ENCODE measurements around the gene CRKL. TPM values are rescaled to one million over a fixed set of nuclear protein-coding genes. Genes with fewer than 3 reads are reported as not detected.

CRKL gene
- total and polyA plus RNA-seq, 2 donors = 34.8 to 41.8 TPM

- H3K4me3 ChIP-seq (ENCODE audit: low read depth, low read length) = no peak overlapping the region
- 86% methylated on average over 7 of the region's 7 CpGs for WGBS
- peaks cover 2% of the 10 kb centered on the region for H3K36me3 ChIP-seq (ENCODE audit: insufficient read depth)
- H3K4me1 ChIP-seq (ENCODE audit: insufficient read depth) = no peaks in the 10 kb centered on the region
- DNase-seq (ENCODE audit: extremely low spot score) = no peak
- H3K27ac ChIP-seq (ENCODE audit: low read depth) = no peak overlapping the region
Observed at GRCh38 chr22:20946080-20946986, 29.1 kb downstream of the CRKL start.

- Histone ChIP-seq H3K4me1 (ENCODE audit: insufficient read depth) (no peaks in the 10 kb centered on the region), H3K4me3 (ENCODE audit: low read depth, low read length) (no peak overlapping the region), H3K27ac (ENCODE audit: low read depth) (no peak overlapping the region), H3K36me3 (ENCODE audit: insufficient read depth) (peaks cover 2% of the 10 kb centered on the region)
- 98% methylated on average over 1 of the region's 1 CpG for WGBS
- no peak for DNase-seq (ENCODE audit: extremely low spot score)
Observed at GRCh38 chr22:20946991-20947390, 29.8 kb downstream of the CRKL start.

DNA sequence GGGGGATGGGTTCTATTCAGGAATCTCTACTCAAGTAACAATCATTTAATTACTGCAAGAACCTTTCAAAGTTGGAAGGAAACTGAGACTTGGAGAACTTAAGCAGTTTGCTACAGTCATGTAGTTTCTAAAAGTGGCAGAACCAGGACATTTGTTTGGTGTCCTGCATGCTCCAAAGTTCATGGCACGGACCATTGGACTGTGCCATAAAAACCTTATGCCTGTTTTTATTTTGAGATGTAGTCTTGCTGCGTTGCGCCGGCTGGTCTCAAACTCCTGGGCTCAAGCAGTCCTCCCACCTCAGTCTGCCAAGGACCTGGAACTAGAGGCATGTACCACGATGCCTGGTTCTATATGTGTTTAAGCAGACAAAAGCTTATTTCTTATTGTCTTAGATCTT lies 31.2 kb downstream of the CRKL start:
- Histone ChIP-seq H3K27ac (ENCODE audit: low read depth) (no peak overlapping the region), H3K4me1 (ENCODE audit: insufficient read depth) (no peaks in the 10 kb centered on the region), H3K36me3 (ENCODE audit: insufficient read depth) (peaks cover 2% of the 10 kb centered on the region), H3K4me3 (ENCODE audit: low read depth, low read length) (no peak overlapping the region)
- DNase-seq (ENCODE audit: extremely low spot score) = no peak
- WGBS = 82% methylated on average over 5 of the region's 5 CpGs

DNA sequence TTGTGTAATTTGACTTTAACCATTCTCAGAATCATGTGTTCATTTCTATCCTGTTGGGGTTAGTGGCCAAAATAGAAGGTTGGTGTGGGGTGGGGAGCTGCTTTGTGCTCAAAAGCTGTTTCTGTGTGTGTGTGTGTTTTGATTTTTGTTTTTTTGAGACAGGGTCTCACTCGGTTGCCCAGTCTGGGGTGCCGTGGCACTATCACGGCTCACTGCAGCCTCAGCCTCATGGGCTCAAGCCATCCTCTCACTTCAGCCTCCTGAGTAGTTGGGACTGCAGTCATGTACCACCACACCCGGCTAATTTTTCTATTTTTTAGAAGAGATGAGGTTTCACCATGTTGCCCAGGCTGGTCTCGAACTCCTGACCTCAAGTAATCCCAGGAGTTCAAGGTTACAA lies 31.8 kb downstream of the CRKL start:
- WGBS = 92% methylated on average over 5 of the region's 5 CpGs
- no peak overlapping the region for H3K27ac ChIP-seq (ENCODE audit: low read depth)
- peaks cover 2% of the 10 kb centered on the region for H3K36me3 ChIP-seq (ENCODE audit: insufficient read depth)
- no peak for DNase-seq (ENCODE audit: extremely low spot score)
- H3K4me3 ChIP-seq (ENCODE audit: low read depth, low read length) = no peak overlapping the region
- no peaks in the 10 kb centered on the region for H3K4me1 ChIP-seq (ENCODE audit: insufficient read depth)

DNA sequence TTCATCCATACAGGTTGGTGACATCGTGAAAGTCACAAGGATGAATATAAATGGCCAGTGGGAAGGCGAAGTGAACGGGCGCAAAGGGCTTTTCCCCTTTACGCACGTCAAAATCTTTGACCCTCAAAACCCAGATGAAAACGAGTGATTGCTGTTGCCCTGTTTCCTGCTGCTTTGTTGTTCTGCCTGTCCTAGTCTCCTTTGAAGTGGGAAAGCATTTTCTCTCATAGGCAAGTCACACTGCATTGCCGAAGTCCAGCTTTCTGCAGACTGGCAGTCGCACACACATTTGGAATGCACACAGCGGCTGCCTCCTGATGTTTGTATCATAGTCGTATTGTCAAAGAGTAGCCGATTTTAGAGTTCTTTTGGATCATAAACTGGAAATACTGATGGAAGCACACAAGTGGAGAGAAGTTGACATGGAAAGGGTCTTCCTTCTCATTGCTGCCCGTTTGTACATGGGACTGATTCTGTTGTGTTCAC lies 32.5 kb downstream of the CRKL start:
- 77% methylated on average over 13 of the region's 13 CpGs for WGBS
- no peak for DNase-seq (ENCODE audit: extremely low spot score)

GRCh38 chr22:20951151-20951931 lies 34.1 kb downstream of the CRKL start:
- Histone ChIP-seq H3K36me3 (ENCODE audit: insufficient read depth) (peaks cover 2% of the 10 kb centered on the region), H3K27ac (ENCODE audit: low read depth) (peak overlapping the region; percentile 29), H3K4me1 (ENCODE audit: insufficient read depth) (no peaks in the 10 kb centered on the region), H3K4me3 (ENCODE audit: low read depth, low read length) (no peak overlapping the region)
- peak; percentile 36 for DNase-seq (ENCODE audit: extremely low spot score)
- 82% methylated on average over 10 of the region's 10 CpGs for WGBS

More for the DNA sequence above, 32.5 kb downstream of the CRKL start:
- H3K4me3 ChIP-seq (ENCODE audit: low read depth, low read length) = no peak overlapping the region
- H3K27ac ChIP-seq (ENCODE audit: low read depth) = no peak overlapping the region
- peaks cover 2% of the 10 kb centered on the region for H3K36me3 ChIP-seq (ENCODE audit: insufficient read depth)
- no peaks in the 10 kb centered on the region for H3K4me1 ChIP-seq (ENCODE audit: insufficient read depth)

- Histone ChIP-seq H3K4me3 (ENCODE audit: low read depth, low read length) (no peak overlapping the region), H3K4me1 (ENCODE audit: insufficient read depth) (no peaks in the 10 kb centered on the region), H3K36me3 (ENCODE audit: insufficient read depth) (peaks cover 2% of the 10 kb centered on the region), H3K27ac (ENCODE audit: low read depth) (no peak overlapping the region)
- WGBS = 87% methylated on average over 8 of the region's 8 CpGs
- DNase-seq (ENCODE audit: extremely low spot score) = no peak
Observed at GRCh38 chr22:20951932-20952380, 34.7 kb downstream of the CRKL start.

DNA sequence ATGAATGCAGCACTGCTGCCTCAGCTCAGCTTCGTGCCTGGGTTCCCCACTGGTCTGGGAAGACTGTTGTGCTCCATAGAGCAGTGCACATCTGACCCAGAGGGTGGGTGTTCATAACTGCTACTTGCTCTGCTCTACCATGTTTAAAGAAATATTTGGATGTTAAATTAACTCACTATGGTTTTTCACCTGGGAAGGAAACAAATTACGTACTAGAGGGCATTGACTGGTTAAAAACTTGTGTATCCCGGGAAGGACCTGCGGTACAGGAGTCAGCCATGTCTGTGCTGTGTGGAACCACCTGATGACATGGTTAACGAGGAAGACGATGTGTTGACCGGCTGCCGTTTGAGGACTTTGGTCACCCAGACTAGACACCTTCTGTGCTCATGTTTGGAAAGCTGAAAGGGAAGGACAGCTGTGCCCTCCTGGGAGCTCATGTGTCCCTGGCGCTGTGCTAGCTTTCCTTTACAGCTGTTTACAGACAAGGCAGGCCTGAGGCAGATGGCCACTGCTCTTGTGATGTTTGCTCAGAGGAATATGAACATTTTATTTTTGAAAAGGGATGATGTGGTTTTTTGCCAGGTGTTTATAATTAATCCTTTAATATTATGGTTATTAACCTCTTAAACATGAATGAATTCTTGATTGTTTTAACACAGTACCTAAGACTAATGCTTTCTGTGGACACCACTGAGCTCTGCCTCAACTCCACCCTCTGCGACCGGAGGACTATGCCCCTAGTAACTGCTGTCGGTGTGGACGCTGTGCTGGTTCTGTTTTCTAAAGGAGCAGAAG lies 35.5 kb downstream of the CRKL start:
- Histone ChIP-seq H3K4me3 (ENCODE audit: low read depth, low read length) (no peak overlapping the region), H3K36me3 (ENCODE audit: insufficient read depth) (peaks cover 2% of the 10 kb centered on the region), H3K4me1 (ENCODE audit: insufficient read depth) (no peaks in the 10 kb centered on the region), H3K27ac (ENCODE audit: low read depth) (no peak overlapping the region)
- no peak for DNase-seq (ENCODE audit: extremely low spot score)
- 82% methylated on average over 13 of the region's 13 CpGs for WGBS

GRCh38 chr22:20953342-20953608 lies 36.1 kb downstream of the CRKL start:
- Histone ChIP-seq H3K36me3 (ENCODE audit: insufficient read depth) (peaks cover 2% of the 10 kb centered on the region), H3K4me3 (ENCODE audit: low read depth, low read length) (no peak overlapping the region), H3K4me1 (ENCODE audit: insufficient read depth) (no peaks in the 10 kb centered on the region), H3K27ac (ENCODE audit: low read depth) (no peak overlapping the region)
- 73% methylated on average over 3 of the region's 3 CpGs for WGBS
- DNase-seq (ENCODE audit: extremely low spot score) = no peak

DNA sequence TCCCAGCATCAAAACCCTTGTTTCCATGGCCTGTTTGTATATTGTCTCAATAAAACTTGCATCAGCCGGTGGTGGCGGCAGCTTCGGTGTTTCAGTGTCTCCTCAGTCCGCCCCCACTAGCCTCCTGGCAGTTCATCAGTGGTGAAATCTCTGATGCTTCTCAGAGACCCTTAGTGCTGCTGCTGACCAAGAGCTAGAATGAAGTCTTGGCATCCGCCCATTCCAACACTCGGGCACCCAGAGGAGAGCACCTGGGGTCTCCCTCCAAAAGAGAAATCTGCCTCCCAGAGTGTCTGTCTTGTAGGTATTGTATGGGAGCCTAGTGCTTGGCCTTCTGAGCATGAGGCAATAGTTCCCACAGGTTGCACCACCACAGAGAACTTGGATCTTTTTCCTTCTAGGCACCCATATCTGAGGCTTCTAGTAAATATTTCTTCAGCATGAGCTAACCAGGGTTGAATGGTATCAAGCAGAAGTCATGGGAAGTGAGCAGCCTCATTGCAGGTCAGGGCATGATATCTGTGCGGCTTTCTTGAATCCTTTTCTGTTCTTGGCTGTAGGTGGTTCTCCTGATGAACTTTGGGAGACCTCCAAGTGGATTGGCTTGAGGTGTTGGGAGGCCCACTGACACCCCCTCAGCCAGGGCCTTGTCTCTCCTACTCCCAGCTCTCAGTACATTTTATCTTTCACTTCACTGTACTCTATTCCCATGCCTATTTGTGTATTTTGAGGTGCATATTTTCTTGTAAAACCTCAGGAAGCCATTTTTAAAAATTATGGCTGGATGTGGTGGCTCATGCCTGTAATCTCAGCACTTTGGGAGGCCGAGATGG lies 36.7 kb downstream of the CRKL start:
- no peak overlapping the region for H3K4me3 ChIP-seq (ENCODE audit: low read depth, low read length)
- H3K36me3 ChIP-seq (ENCODE audit: insufficient read depth) = peaks cover 2% of the 10 kb centered on the region
- no peaks in the 10 kb centered on the region for H3K4me1 ChIP-seq (ENCODE audit: insufficient read depth)
- 86% methylated on average over 8 of the region's 8 CpGs for WGBS
- H3K27ac ChIP-seq (ENCODE audit: low read depth) = peak overlapping the region; percentile 25
- DNase-seq (ENCODE audit: extremely low spot score) = no peak

- no peak overlapping the region for H3K27ac ChIP-seq (ENCODE audit: low read depth)
- no peak for DNase-seq (ENCODE audit: extremely low spot score)
- no peak overlapping the region for H3K4me3 ChIP-seq (ENCODE audit: low read depth, low read length)
- no peaks in the 10 kb centered on the region for H3K36me3 ChIP-seq (ENCODE audit: insufficient read depth)
- H3K4me1 ChIP-seq (ENCODE audit: insufficient read depth) = no peaks in the 10 kb centered on the region
- 85% methylated on average over 7 of the region's 7 CpGs for WGBS
Observed at GRCh38 chr22:20955548-20955947, 38.3 kb downstream of the CRKL start.

GRCh38 chr22:20956258-20957101 lies 39.3 kb downstream of the CRKL start:
- Histone ChIP-seq H3K27ac (ENCODE audit: low read depth) (no peak overlapping the region), H3K4me1 (ENCODE audit: insufficient read depth) (no peaks in the 10 kb centered on the region), H3K4me3 (ENCODE audit: low read depth, low read length) (peak overlapping the region; percentile 60), H3K36me3 (ENCODE audit: insufficient read depth) (no peaks in the 10 kb centered on the region)
- WGBS = 35% methylated on average over 27 of the region's 27 CpGs
- no peak for DNase-seq (ENCODE audit: extremely low spot score)
